WI38 (cell line): ENCODE results near the gene IL17F.

Experiments
- H3K4me3 ChIP-seq: 2 replicates; pipeline ENCODE4 v1.5.1; 2011; ENCODE audit warnings: low read depth, mild to moderate bottlenecking, control low read depth, low read length
- CTCF ChIP-seq: IDR thresholded peaks from 2 replicates; pipeline ENCODE4 v1.5.1; 2012; ENCODE audit warnings: low read depth, mild to moderate bottlenecking, control low read depth, low read length

IL17F gene

GRCh38 chr6:52249078-52249477 lies 4.8 kb upstream of the IL17F start:
- no peak for TF ChIP-seq CTCF
- H3K4me3 ChIP-seq: no peak overlapping the region

- H3K4me3 ChIP-seq: no peak overlapping the region
- TF ChIP-seq CTCF: no peak
Measured at GRCh38 chr6:52245425-52245824, 1.1 kb upstream of the IL17F start.

GRCh38 chr6:52243282-52243893 lies 912 bp downstream of the IL17F start:
- H3K4me3 ChIP-seq: no peak overlapping the region
- no peak for TF ChIP-seq CTCF

- no peak for TF ChIP-seq CTCF
- H3K4me3 ChIP-seq: no peak overlapping the region
Measured at GRCh38 chr6:52241819-52242218, 2.5 kb downstream of the IL17F start.

GRCh38 chr6:52233975-52234823 lies 10.1 kb downstream of the IL17F start:
- TF ChIP-seq CTCF: 0 out of 2 replicates have a peak, but pooled peaks have one; percentile 34
- H3K4me3 ChIP-seq: no peak overlapping the region

GRCh38 chr6:52233005-52233404 lies 11.3 kb downstream of the IL17F start:
- no peak overlapping the region for H3K4me3 ChIP-seq
- TF ChIP-seq CTCF: no peak
